Thymus (tissue), 11 donors: ENCODE results near the gene VIT. TPM values are rescaled to one million over a fixed set of nuclear protein-coding genes. Genes with fewer than 3 reads are reported as not detected.

ENCODE experiments used
- DNase-seq, 9 donors: peaks; one replicate each; pipeline ENCODE4 v3.0.0-alpha.2; 2013; ENCODE audit warnings: low spot score in 9 of 9, low read depth in 6 of 9, missing footprints in 1 of 9
- H3K27ac ChIP-seq, 2 donors: one replicate each; pipeline ENCODE4 v1.5.1; 2013; ENCODE audit warnings: control low read depth in 1 of 2, low read depth in 1 of 2, low read length in 1 of 2, mild to moderate bottlenecking in 1 of 2, moderate library complexity in 1 of 2
- H3K27me3 ChIP-seq, 2 donors: one replicate each; pipeline ENCODE4 v1.5.1; 2013; ENCODE audit warnings: low read length in 1 of 2; ENCODE audit not compliant: control insufficient read depth in 2 of 2, insufficient read depth in 1 of 2
- H3K36me3 ChIP-seq, 2 donors: one replicate each; pipeline ENCODE4 v1.5.1; 2013; ENCODE audit warnings: low read length in 1 of 2, mild to moderate bottlenecking in 1 of 2, moderate library complexity in 1 of 2; ENCODE audit not compliant: control insufficient read depth in 2 of 2, insufficient read depth in 2 of 2
- H3K4me1 ChIP-seq, 2 donors: one replicate each; pipeline ENCODE4 v1.5.1; 2013; ENCODE audit warnings: low read length in 2 of 2; ENCODE audit not compliant: control insufficient read depth in 2 of 2, insufficient read depth in 2 of 2
- H3K4me3 ChIP-seq, 2 donors: one replicate each; pipeline ENCODE4 v1.5.1; 2013; ENCODE audit warnings: low read length in 2 of 2, control low read depth in 1 of 2, mild to moderate bottlenecking in 1 of 2
- H3K9me3 ChIP-seq, 2 donors: one replicate each; pipeline ENCODE4 v1.5.1; 2013; ENCODE audit warnings: low read length in 1 of 2, mild to moderate bottlenecking in 1 of 2; ENCODE audit not compliant: control insufficient read depth in 2 of 2, insufficient read depth in 1 of 2
- WGBS: extraction: QIAGEN DNeasy Blood & Tissue Kit; methylation state at CpG from one replicate; pipeline ENCODE4 v1.1.7; 2013; 5-methylcytosine and 5-hydroxymethylcytosine counted together
- polyA plus RNA-seq: library from polyadenylated mRNA; stranded (reverse); fragments of 200-250 nt; gene quantifications from one replicate; pipeline ENCODE4 v1.2.3, GENCODE V29; 2013
- total RNA-seq: library from RNA; stranded (reverse); fragments of 120-200 nt; gene quantifications from one replicate; pipeline ENCODE4 v1.2.4, GENCODE V29; 2013
- donor health status: healthy.

The VIT gene
- total and polyA plus RNA-seq, 2 donors, result 0.19 to 2.2 TPM

DNA sequence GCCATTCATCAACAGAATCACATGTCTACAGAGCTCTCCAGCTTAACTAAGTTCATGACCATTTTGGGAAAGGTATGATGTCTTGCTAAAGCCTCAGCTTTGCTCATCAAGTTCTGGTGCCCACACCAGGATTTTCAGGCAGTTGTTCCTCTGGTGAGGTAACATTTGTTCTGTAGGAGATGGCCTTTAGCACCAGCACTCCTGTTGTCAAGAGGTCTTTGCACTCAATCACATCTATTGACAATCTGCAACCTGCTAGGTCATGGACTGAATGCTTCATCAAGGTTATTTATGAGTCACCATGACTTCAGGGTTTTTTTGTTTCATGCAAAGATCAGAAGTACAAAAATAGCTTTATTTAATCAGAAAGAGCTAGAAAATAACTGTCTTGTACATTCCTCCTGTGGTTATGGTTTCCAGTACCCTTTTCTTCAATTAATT is 36.6 kb upstream of the VIT start:
- DNase-seq, result no peak
- H3K36me3 ChIP-seq, result no peaks in the 10 kb centered on the region
- H3K27me3 ChIP-seq, result no peaks in the 10 kb centered on the region
- no peaks in the 10 kb centered on the region for H3K9me3 ChIP-seq
- no peak overlapping the region for H3K4me3 ChIP-seq
- peaks cover 0 to 2% of the 10 kb centered on the region in 2 donors for H3K4me1 ChIP-seq
- no peak overlapping the region for H3K27ac ChIP-seq

DNA sequence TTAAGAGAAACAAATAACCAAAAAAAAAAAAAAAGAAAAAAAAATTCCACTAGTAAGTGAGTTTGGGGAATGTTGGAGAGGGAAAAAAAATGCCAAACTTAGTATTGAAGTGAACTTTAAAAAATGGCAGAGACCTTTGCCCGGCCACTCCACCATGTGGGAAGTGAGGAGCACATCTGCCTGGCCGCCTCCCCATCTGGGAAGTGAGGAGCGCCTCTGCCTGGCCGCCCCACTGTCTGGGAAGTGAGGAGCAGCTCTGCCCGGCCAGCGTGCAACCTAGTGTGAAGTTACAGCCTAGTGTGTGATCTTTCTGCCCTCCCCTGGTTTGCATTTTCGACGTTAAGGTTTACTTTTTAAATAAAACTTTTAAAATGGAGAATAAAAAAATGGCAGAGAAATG is 33.9 kb upstream of the VIT start:
- no peak for DNase-seq
- Histone ChIP-seq H3K9me3 (no peaks in the 10 kb centered on the region), H3K36me3 (no peaks in the 10 kb centered on the region), H3K4me1 (peaks cover 0 to 2% of the 10 kb centered on the region in 2 donors), H3K27ac (no peak overlapping the region), H3K27me3 (no peaks in the 10 kb centered on the region), H3K4me3 (no peak overlapping the region)
- WGBS, result 96% methylated on average over 8 of the region's 8 CpGs

DNA sequence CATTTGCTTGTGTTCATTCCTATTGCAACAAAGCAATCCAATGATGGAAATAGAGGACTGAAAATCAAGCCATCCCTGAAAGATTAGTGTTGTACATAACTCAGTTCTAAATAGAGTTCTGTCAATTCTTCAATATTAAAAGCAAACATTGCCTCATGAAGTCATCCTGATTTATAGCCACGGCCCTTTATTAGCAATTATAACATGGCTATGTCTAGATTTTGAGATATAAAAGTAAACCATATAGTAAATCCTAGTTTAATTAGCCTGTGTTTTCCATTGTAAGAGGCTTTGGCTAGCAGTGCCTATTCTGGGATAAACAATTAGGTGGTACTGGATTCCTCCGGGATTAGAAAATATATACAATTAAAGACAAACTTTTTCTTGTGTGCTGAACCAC is 33.2 kb upstream of the VIT start:
- H3K27me3 ChIP-seq, result no peaks in the 10 kb centered on the region

DNA sequence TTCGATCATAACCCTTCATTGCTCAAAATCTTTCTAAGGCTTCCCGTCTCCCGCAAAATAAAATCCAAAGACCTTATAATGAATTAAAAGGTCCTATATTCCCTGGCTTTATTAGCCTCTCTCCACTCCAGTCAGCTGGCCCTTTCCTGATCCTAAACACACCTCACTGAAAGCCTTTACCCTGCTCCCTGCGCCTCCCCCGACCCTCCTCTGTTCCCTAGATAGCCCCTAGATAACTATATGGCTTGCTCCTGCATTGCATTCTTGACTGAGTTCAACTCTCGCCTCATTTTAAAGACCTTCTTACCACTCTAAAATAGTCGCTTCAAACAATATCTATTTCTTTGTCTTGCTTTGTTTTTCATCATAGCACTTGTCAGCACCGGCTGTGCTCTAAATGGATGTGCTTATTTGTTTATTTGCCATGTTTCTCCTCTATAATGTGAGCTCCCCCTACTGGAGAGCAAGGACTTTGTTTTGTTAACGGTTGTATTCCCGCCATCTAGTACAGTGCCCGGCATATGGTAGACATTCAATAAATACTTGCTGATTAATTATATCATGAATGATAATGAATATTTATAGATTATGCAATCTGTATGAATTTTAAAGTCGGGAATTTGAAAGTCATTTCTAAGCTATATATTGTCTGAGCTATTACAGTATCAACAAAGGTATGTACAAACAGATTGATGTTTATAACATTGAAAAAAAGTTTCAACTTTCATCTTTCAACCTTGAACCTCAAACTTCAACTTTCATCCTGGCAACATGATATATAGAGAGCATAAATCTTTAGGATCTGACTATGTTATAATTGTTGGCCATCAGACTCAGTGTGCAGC is 32.4 kb upstream of the VIT start:
- Histone ChIP-seq H3K27ac (no peak overlapping the region), H3K36me3 (no peaks in the 10 kb centered on the region), H3K4me1 (peaks cover 0 to 2% of the 10 kb centered on the region in 2 donors), H3K4me3 (no peak overlapping the region), H3K27me3 (no peaks in the 10 kb centered on the region), H3K9me3 (no peaks in the 10 kb centered on the region)
- DNase-seq, result peak in 8 of 9 donors; percentile 31 to 68 (median 38)
- WGBS, result 52% methylated on average over 12 of the region's 12 CpGs

More for the DNA sequence above, 33.2 kb upstream of the VIT start:
- no peak overlapping the region for H3K27ac ChIP-seq
- WGBS, result 96% methylated on average over 2 of the region's 2 CpGs
- no peaks in the 10 kb centered on the region for H3K36me3 ChIP-seq
- DNase-seq, result no peak
- peaks cover 0 to 2% of the 10 kb centered on the region in 2 donors for H3K4me1 ChIP-seq
- no peak overlapping the region for H3K4me3 ChIP-seq
- H3K9me3 ChIP-seq, result no peaks in the 10 kb centered on the region

DNA sequence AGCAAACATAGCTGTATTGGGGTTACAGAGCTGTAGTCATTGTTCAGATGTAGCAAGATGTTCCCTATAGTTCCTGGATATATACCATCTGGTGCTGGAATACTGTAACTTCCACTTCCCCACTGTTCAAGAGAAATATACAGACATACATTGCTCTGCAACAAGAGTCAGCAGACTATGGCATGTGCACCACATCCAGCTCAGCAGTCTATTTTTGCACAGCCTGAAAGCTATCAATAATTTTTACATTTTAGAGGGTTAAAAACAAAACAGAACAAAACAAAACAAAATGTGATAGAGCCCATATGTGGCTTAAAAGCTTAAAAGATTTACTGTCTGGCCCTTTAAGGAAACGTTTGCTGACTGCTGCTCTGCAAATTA is 31.8 kb upstream of the VIT start:
- Histone ChIP-seq H3K27me3 (no peaks in the 10 kb centered on the region), H3K4me1 (peaks cover 0 to 2% of the 10 kb centered on the region in 2 donors), H3K36me3 (no peaks in the 10 kb centered on the region), H3K4me3 (no peak overlapping the region), H3K27ac (no peak overlapping the region), H3K9me3 (no peaks in the 10 kb centered on the region)
- no peak for DNase-seq
- 85% methylated on average over 1 of the region's 1 CpG for WGBS

DNA sequence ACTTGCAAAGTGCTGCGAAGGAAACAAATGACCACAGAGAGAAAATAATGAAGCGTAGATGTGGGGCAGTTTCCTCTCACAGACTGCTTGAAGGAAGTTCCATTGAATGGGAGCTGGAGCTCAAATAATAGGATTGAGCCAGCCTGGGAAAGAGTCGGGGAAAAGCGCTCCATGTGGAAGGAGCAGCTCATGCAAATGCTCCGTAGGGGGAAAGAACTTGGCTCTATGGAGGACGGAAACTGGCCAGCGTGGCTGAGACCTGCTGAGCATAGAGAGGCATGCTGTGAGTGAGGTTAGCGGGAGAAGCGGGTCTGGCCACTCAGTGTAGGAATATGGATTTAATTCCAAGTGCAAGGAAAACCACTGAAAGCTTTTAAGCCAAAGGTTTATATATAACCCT is 28.6 kb upstream of the VIT start:
- Histone ChIP-seq H3K27ac (no peak overlapping the region), H3K4me1 (peaks cover 0 to 2% of the 10 kb centered on the region in 2 donors), H3K27me3 (no peaks in the 10 kb centered on the region), H3K9me3 (no peaks in the 10 kb centered on the region), H3K4me3 (no peak overlapping the region), H3K36me3 (no peaks in the 10 kb centered on the region)
- 89% methylated on average over 9 of the region's 9 CpGs for WGBS
- no peak for DNase-seq

DNA sequence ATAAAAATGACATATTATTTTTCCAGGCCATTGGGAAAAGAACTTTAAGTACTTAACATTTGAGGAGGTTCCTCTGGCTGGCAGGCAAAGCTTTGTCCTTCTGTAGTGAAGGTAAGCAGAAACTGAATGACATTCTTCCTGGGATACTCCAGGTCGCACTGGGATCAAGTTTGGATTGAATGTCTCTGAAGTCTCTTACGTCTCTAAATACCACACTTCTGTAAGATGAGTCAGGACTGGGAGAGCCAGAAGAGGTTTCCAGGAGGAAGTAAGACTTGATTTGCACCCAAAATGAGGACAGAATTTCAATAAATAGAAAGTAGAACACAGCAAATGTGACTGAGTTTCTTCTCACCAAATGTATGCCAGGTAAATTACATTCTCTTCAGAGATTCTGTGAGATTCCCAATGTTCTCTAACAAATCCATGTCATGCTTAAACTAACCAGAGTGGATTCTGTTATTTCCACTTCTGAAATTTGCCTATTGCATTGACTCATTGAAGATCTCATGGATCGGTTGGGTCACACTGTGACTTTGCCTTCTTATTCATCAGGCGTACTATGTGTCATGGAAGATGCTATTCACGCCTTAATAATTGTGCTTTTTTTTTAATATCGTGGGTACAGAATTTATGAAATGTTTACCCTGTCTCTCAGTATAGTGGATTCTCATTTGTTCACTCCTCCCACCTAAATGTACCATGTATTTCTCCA is 25.5 kb upstream of the VIT start:
- Histone ChIP-seq H3K9me3 (no peaks in the 10 kb centered on the region), H3K27me3 (no peaks in the 10 kb centered on the region), H3K27ac (no peak overlapping the region), H3K4me3 (no peak overlapping the region), H3K4me1 (no peaks in the 10 kb centered on the region), H3K36me3 (no peaks in the 10 kb centered on the region)
- 97% methylated on average over 6 of the region's 6 CpGs for WGBS
- DNase-seq, result no peak

DNA sequence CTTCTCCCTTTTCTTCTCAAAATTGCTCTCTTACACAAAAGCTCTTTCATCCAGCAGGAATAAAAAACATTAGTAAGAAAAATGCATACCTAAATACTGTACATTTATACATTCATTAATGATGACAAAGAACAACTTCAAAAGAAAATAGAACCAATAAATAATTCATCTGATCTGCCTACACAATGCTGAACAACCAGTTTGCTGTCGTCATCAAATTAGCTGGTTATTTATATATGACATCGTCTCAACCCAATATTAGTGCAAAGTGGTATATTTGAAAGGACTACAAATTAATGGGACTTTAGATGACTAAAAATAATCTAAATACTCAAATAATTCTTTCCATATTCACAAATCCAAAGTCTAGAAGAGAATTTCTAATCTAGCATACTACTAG is 24.8 kb upstream of the VIT start:
- Histone ChIP-seq H3K27ac (no peak overlapping the region), H3K27me3 (no peaks in the 10 kb centered on the region), H3K36me3 (no peaks in the 10 kb centered on the region), H3K4me3 (no peak overlapping the region), H3K4me1 (peaks cover under 1 to 1% of the 10 kb centered on the region in 2 donors), H3K9me3 (no peaks in the 10 kb centered on the region)
- DNase-seq, result no peak
- 96% methylated on average over 2 of the region's 2 CpGs for WGBS

DNA sequence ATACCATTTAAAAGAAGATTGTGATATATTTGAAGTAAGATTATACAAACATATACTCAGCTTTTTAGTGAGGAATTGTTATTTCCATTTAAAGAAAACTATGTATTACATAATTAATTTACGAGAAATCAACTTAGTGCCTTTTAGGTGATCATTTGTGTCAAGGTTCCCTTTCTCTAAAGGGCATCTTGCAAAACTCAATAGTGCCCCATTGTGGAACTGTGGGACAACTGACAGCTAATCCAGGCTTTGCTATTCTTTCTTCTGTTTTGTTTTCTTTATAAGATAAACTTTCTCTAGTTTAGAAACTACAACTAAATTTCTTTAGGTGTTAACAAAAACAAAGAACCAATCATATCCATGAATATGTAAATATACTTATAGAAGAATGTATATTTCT is 24.3 kb upstream of the VIT start:
- no peak for DNase-seq
- WGBS, result 91% methylated on average over 1 of the region's 1 CpG

More for the DNA sequence above, 24.3 kb upstream of the VIT start:
- Histone ChIP-seq H3K4me1 (peaks cover 5 to 6% of the 10 kb centered on the region in 2 donors), H3K27ac (no peak overlapping the region), H3K9me3 (no peaks in the 10 kb centered on the region), H3K4me3 (no peak overlapping the region), H3K27me3 (no peaks in the 10 kb centered on the region), H3K36me3 (no peaks in the 10 kb centered on the region)
